Stimulated activated CD8-positive, alpha-beta memory T cell treated with anti-CD3 and anti-CD28 coated beads, Interleukin-15, amount 100 ng/mL, for 48 hours (primary cell): Measurements from ENCODE around the gene RABEP1.
"Not testable (repeated sequence)": the region's sequence is repeated elsewhere in the genome, so short reads cannot be mapped to it uniquely, and the experiment has no call there.

ENCODE experiments used
- DNase-seq, 2 donors: peaks; one replicate each; pipeline ENCODE4 v3.0.0-alpha.2; 2020; ENCODE audit warnings: low read depth in 2 of 2

Gene RABEP1

GRCh38 chr17:5422505-5422904, 140.4 kb downstream of the RABEP1 start:
- no peak for DNase-seq

DNA sequence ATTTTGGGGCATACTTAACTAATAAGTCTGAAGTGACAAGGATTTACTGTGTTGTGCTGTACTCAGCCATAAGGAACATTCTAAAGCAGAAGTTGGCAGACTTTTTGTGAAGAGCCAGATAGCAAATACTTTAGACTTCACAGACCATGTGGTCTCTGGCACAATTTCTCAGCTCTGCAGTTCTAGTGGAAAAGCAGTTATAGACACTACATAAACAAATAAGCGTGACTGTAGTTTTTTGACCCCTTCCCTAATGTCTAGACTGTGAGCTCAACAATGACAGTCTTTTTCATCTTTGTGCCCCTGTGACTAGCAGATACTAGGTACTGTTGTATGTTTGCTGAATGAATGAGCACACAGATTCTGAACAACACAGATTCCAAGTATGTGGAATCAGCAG, 142.8 kb downstream of the RABEP1 start:
- DNase-seq, result no peak

GRCh38 chr17:5425826-5426225, 143.7 kb downstream of the RABEP1 start:
- no peak for DNase-seq

DNA sequence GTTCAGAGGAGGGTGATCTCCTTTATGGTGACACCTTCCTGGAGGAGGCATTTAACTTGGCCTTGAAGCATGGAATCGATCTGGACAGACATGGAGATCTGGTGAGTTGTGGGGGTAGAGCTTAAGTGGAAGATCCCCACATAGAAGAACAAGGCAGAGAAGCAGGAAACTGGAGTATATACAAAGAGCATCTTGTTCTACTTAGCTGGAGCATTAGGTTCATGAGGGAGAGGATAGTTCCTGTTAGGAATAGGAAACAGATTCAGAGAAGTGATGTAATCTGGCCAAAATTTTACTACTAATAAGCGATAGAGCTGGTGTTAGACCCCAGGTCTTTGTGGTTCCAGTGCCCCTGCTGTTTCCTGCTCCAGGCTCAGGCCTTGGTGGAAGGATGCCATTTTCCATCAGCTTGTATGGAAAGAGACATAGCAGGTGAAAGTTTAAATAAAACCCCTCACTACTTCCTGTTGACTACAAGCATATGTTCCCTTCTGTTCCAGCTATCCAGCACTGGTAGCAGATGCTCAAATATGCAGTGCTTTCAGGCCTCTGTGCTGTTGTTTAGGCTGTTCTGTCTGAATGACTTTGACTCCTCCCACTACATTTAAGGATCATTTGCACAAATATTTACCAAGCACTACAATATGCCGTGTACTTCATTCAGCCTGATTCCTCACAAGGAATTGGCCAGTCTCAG, 147.3 kb downstream of the RABEP1 start:
- no peak for DNase-seq

- DNase-seq, result no peak
Observed at GRCh38 chr17:5430413-5430999, 148.4 kb downstream of the RABEP1 start.

DNA sequence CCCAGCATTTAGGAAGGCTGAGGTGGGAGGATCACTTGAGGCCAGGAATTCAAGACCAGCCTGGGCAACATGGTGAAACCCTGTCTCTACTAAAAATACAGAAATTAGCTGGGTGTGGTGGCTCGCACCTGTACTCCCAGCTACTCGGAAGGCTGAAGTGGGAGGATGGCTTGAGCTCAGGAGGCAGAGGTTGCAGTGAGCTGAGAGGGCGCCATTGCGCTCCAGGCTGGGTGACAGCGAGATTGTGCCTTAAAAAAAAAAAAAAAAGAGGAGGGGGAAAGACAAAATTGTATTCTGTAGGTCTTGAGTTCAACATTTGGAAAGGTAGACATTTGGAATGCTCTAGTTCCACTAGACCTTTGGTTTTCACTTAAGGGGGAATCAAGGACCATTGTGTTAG, 149.2 kb downstream of the RABEP1 start:
- DNase-seq, result not testable (repeated sequence)

DNA sequence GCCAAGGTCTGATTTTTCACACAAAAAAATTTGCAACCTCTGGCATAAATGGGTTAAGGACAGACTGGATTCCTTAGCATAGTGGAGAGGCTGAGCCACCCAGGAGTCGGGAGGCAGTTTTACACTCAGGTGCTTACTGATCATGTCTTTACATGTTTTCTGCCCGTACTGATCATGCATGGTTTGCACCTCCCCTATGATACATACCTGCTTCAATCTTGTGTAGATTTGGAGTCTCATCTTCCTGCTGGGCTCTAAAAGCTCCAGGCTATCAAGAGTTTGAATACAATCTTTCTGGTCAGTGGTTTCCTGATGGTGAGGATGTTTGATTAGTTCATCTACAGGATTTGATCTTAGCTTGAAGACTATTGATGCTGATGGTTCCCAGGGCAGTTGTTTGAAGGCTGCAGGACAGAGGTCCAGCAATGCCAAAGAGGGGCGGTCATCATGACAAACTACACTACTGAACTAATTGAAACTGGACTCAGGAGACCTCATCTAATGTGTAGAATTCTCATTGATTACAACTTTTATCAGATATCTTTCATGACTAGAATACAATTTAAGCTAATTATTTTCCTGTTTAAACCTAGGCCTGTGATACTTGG, 150.0 kb downstream of the RABEP1 start:
- no peak for DNase-seq

GRCh38 chr17:5434984-5435383, 152.9 kb downstream of the RABEP1 start:
- no peak for DNase-seq
